ENCODE measurements around the gene OR51M1. TPM values are rescaled to one million over a fixed set of nuclear protein-coding genes. Genes with fewer than 3 reads are reported as not detected.

Gene OR51M1
- not detected in 2 replicates for polyA plus RNA-seq (2012; rRNA removed)
- polyA plus RNA-seq (2012; cell fraction: cytosol; rRNA removed), result not detected in 2 replicates
- not detected in 2 replicates for polyA plus RNA-seq (2012; cell fraction: nucleus; rRNA removed)

GRCh38 chr11:5383576-5383975, at the start of gene OR51M1:
TSS of gene OR51M1 (plus strand) at chr11:5383812. CDS start at chr11:5389399, 5,587 bp downstream.
- POLR2A ChIA-PET, result no interaction called here
- H3K4me1 ChIP-seq (ENCODE audit: control insufficient read depth in 1 of 2, insufficient read depth in 2 of 2, low read depth in 1 of 2, low read length in 1 of 2), result no peaks in the 10 kb centered on the region
- no peaks in the 10 kb centered on the region for H4K20me1 ChIP-seq (ENCODE audit: insufficient read depth)
- peaks cover 11% of the 10 kb centered on the region; the same call in 1 of the 2 replicates for H3K27me3 ChIP-seq (ENCODE audit: insufficient read depth)
- H3K4me3 ChIP-seq (ENCODE audit: low read depth in 2 of 2, low read length in 1 of 2), result no peak within 1 kb of the TSS
- H3K9ac ChIP-seq, result no peak within 1 kb of the TSS
- CTCF ChIA-PET, result no interaction called here
- no peak within 1 kb of the TSS for H2AFZ ChIP-seq (ENCODE audit: low read depth)
- no peak within 1 kb of the TSS for H3K4me2 ChIP-seq
- H3K9me3 ChIP-seq, result no peaks in the 10 kb centered on the region
- no peaks in the 10 kb centered on the region for H3K79me2 ChIP-seq (ENCODE audit: insufficient read depth)
- no peaks in the 10 kb centered on the region for H3K36me3 ChIP-seq (replicated peaks in 1 of 2; ENCODE audit: control insufficient read depth in 1 of 2, insufficient read depth in 2 of 2, low read length in 1 of 2)
- H3K27ac ChIP-seq (ENCODE audit: low read depth in 2 of 2, low read length in 1 of 2), result no peak within 1 kb of the TSS
- H3K9me2 ChIP-seq, result no peaks in the 10 kb centered on the region
- no peaks in the 10 kb centered on the region for H3F3A ChIP-seq (replicated peaks; ENCODE audit: insufficient read depth)
- TF ChIP-seq TEAD4 (IDR thresholded peaks at IDR 0.05; ENCODE audit: borderline replicate concordance, insufficient read depth) (no peak), NRF1 (IDR thresholded peaks at IDR 0.05; ENCODE audit: low read depth, low read length) (no peak), EZH2phosphoT487 (IDR thresholded peaks at IDR 0.05; ENCODE audit: borderline replicate concordance, low read depth) (no peak), TAF1 (IDR thresholded peaks at IDR 0.05; ENCODE audit: borderline replicate concordance, low read depth, low read length) (no peak), SIN3A (IDR thresholded peaks at IDR 0.05; ENCODE audit: borderline replicate concordance, low read depth, low read length) (no peak), PBX3 (IDR thresholded peaks at IDR 0.05) (no peak), TCF12 (IDR thresholded peaks at IDR 0.05) (no peak), MXI1 (IDR thresholded peaks at IDR 0.05; ENCODE audit: low read depth, low read length) (no peak), RCOR1 (IDR thresholded peaks at IDR 0.05; ENCODE audit: low read length) (no peak), FOXJ3 (CRISPR knock-in tag; IDR thresholded peaks at IDR 0.05) (no peak), YY1 (IDR thresholded peaks at IDR 0.05; ENCODE audit: low read depth) (no peak), MEF2A (IDR thresholded peaks at IDR 0.05; ENCODE audit: borderline replicate concordance, low read depth) (no peak), POLR2AphosphoS5 (IDR thresholded peaks at IDR 0.05; ENCODE audit: low read depth, low read length) (no peak), GATA2 (CRISPR knock-in tag; IDR thresholded peaks at IDR 0.05) (no peak), RFX5 (IDR thresholded peaks at IDR 0.05; ENCODE audit: low read length) (no peak), USF2 (IDR thresholded peaks at IDR 0.05; ENCODE audit: borderline replicate concordance, low read depth, low read length) (no peak), CTCF (IDR thresholded peaks at IDR 0.05) (no peak), JUND (IDR thresholded peaks at IDR 0.05) (no peak), FOSL2 (IDR thresholded peaks at IDR 0.05; ENCODE audit: borderline replicate concordance, low read depth) (no peak), MAX (IDR thresholded peaks at IDR 0.05; ENCODE audit: low read depth) (no peak)
- DNase-seq, result no peak
- 0% methylated on average over 1 of the region's 1 CpG for WGBS (ENCODE audit: low lambda C conversion rate)

All from SK-N-SH (cell line).